HEK293T (cell line): ENCODE measurements around the gene ANKRD12.

Experiments
- ARNT ChIP-seq: fragments of 450-650 bp; IDR thresholded peaks from 2 replicates; pipeline ENCODE4 v1.6.1; 2017; ENCODE audit warnings: mild to moderate bottlenecking
- BHLHE40 ChIP-seq: fragments of 450-650 bp; IDR thresholded peaks from 2 replicates; pipeline ENCODE4 v1.6.1; 2016; ENCODE audit warnings: mild to moderate bottlenecking, moderate library complexity, borderline replicate concordance
- CTBP1 ChIP-seq: fragments of 450-650 bp; IDR thresholded peaks from 2 replicates; pipeline ENCODE4 v1.6.1; 2016; ENCODE audit warnings: borderline replicate concordance
- ELF4 ChIP-seq: fragments of 450-650 bp; IDR thresholded peaks from 2 replicates; pipeline ENCODE4 v1.6.1; 2017; ENCODE audit warnings: antibody characterized with exemption
- FOXA1 ChIP-seq: fragments of 450-650 bp; IDR thresholded peaks from 2 replicates; pipeline ENCODE4 v1.6.1; 2016; ENCODE audit warnings: mild to moderate bottlenecking
- FOXK2 ChIP-seq: fragments of 450-650 bp; IDR thresholded peaks from 2 replicates; pipeline ENCODE4 v1.6.1; 2016; ENCODE audit warnings: mild to moderate bottlenecking
- HDGF ChIP-seq: fragments of 450-650 bp; IDR thresholded peaks from 2 replicates; pipeline ENCODE4 v1.6.1; 2017; ENCODE audit warnings: antibody characterized with exemption, borderline replicate concordance
- NFRKB ChIP-seq: fragments of 450-650 bp; IDR thresholded peaks from 2 replicates; pipeline ENCODE4 v1.6.1; 2016; ENCODE audit warnings: mild to moderate bottlenecking, moderate library complexity
- PKNOX1 ChIP-seq: fragments of 450-650 bp; IDR thresholded peaks from 2 replicates; pipeline ENCODE4 v1.6.1; 2016
- SP1 ChIP-seq: fragments of 450-650 bp; IDR thresholded peaks from 2 replicates; pipeline ENCODE4 v1.6.1; 2017
- SUZ12 ChIP-seq: fragments of 450-650 bp; IDR thresholded peaks from 2 replicates; pipeline ENCODE4 v1.6.1; 2016; ENCODE audit warnings: mild to moderate bottlenecking
- TARDBP ChIP-seq: fragments of 450-650 bp; IDR thresholded peaks from 2 replicates; pipeline ENCODE4 v1.6.1; 2016

- no peak for TF ChIP-seq FOXA1
- no peak for TF ChIP-seq BHLHE40
- TF ChIP-seq SP1: no peak
- no peak for TF ChIP-seq PKNOX1
- TF ChIP-seq FOXK2: no peak
- no peak for TF ChIP-seq SUZ12
- TF ChIP-seq ELF4: no peak
- TF ChIP-seq HDGF: no peak
- TF ChIP-seq NFRKB: no peak
- no peak for TF ChIP-seq ARNT
- no peak for TF ChIP-seq TARDBP
- no peak for TF ChIP-seq CTBP1
Observed at GRCh38 chr18:9240270-9240669, 103.7 kb downstream of the ANKRD12 start.
